Measurements from ENCODE around the gene NR1D2.
"Not testable (repeated sequence)": the region's sequence is repeated elsewhere in the genome, so short reads cannot be mapped to it uniquely, and the experiment has no call there.

Gene NR1D2

DNA sequence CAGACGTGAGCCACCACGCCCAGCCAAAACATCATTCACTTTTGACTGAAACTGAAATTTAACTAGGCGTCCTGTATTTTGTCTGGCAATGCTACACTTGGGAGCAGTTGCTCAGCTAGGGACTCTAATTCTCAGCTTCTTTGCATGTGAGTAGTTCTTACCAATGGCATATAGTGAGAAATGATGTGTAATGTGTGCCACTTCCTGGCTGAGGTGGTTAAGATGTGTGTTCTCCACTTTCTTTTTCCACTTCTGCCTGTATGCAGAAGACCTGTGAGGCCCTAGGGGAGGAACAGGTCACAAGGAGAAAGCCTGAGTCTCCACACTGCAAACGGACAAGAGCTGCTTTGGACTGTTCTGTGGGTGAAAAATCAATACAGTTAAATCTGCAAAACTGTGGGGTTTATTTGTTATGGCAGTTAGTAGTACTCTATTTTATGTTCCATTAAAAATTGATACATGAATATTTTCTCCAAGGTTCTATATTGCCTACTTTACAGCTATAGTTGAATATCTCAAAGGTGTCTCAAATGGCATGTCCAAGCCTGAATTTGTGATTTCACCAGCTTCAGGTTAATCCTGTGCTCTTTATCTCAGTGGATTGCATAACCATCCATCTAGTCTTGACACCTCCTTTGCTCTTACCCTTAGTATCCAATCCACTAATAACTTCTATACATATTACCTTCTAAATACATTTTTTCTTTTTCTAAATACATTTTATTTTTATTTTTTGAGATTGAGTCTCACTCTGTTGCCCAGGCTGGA is 59.3 kb downstream of the NR1D2 start:
- no peak overlapping the region for H3K27ac ChIP-seq
- TF ChIP-seq, protein P1, sequence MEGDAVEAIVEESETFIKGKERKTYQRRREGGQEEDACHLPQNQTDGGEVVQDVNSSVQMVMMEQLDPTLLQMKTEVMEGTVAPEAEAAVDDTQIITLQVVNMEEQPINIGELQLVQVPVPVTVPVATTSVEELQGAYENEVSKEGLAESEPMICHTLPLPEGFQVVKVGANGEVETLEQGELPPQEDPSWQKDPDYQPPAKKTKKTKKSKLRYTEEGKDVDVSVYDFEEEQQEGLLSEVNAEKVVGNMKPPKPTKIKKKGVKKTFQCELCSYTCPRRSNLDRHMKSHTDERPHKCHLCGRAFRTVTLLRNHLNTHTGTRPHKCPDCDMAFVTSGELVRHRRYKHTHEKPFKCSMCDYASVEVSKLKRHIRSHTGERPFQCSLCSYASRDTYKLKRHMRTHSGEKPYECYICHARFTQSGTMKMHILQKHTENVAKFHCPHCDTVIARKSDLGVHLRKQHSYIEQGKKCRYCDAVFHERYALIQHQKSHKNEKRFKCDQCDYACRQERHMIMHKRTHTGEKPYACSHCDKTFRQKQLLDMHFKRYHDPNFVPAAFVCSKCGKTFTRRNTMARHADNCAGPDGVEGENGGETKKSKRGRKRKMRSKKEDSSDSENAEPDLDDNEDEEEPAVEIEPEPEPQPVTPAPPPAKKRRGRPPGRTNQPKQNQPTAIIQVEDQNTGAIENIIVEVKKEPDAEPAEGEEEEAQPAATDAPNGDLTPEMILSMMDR (conservative IDR thresholded peaks at IDR 0.05) = no peak

DNA sequence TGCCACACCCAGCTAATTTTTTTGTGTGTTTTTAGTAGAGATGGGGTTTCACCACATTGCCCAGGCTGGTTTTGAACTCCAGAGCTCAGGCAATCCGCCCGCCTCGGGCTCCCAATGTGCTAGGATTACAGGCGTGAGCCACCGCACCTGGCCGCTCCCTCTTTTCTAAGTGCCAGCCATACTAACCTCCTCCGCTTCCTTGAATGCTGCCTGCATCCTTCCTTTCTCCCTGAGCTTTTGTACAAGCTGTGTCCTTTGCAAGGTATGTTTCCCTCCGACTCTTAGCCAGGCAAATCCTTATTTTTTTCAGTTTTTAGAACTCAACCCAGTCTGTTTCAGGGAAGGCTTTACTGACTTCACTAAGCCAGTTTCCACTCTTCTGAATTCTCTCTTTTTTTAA is 60.6 kb downstream of the NR1D2 start:
- TF ChIP-seq, protein P1 (conservative IDR thresholded peaks at IDR 0.05) = no peak
- no peak overlapping the region for H3K27ac ChIP-seq

GRCh38 chr3:24010834-24011233 is 65.7 kb downstream of the NR1D2 start:
- H3K27ac ChIP-seq = not testable (repeated sequence)

DNA sequence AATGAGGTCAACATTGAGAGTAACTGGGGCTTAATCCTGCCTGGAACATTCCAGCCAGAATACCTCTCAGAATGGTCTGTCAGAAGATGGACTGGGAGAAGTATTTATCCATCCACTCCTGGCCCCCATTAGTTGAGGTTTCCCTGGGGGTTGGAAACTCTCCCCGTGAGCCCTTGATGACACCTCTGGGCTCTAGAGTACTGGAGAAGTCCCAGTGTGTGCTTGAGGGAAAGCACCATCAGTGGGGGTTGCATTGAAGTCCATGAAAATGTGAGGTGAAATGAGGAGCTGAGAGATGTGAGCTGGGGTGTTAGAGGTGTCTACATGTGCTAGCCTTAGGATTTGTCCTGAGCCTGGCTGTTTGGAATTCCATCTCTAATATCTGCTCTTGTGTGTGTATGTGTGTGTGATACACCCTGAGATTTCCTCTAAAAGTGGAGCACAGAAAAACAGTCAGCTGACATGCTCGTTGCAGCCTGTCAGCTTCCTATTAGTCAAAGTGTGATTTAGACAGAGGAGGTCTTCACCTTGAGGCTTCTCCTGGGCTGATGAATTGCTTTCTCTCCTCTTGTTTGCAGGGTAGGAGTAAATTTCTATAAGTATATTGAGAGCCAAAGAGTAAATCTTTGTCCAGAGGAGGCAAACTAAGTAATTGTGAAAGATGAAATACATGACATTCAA is 67.6 kb downstream of the NR1D2 start:
- no peak overlapping the region for H3K27ac ChIP-seq
- TF ChIP-seq, protein P1 (conservative IDR thresholded peaks at IDR 0.05) = no peak

DNA sequence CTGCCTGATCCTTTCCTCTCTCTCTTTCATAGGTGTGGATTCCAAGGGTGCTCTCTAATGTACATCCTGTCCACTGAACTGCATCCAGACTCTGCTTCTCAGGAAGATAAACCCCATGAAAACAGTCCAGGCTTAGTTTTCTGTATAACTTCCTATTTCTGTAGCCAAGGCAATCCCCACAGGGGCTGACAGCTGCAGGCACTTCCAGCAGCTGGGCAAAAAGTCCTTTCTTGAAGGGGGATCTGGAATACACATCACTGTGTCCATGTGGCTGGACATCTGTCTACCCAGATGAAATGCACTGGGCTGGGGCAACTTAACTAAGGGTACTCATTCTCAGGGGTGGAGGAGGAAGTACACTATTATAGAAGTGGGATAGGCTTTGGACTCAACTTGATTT is 72.2 kb downstream of the NR1D2 start:
- TF ChIP-seq, protein P1 (conservative IDR thresholded peaks at IDR 0.05) = no peak
- H3K27ac ChIP-seq = no peak overlapping the region

DNA sequence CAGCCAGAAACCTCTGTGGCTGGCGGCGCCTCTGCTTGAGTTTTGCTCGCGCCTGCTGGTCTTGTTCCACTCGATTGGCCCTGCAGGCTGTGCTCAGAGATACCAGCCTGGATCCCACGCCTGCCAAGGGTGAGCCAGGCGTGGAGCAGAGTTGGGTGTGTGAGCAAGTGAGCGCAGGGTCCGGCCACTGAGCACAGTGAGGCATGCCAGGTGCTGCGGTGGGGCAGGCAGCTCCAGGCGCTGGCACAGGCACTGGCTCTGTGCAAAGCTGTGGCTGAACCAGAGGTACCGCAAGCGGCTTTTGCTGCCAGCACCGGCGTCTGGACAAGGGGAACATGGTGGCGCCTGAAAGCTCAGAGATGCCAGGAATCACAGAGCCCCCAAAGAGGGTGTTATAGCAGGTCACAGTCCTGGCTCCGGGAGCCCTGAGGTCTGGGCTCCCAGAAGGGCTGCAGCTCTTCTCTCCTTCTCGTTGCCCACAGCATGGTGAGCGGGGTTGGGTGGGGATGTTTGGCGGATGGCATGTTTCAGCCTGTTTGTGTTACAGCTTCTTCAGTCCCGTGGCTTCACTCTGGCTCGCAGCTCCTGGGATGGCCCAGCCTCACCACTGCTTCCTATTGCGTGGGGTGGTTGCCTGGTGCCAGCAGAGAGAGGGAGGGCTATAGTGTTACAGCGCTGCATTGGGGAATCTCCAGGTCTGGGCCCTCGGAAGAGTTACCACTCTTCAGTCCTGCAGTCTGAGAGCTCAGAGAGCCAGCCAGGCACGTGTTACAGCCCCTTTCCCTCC is 73.9 kb downstream of the NR1D2 start:
- H3K27ac ChIP-seq = no peak overlapping the region
- TF ChIP-seq, protein P1 (conservative IDR thresholded peaks at IDR 0.05) = no peak

DNA sequence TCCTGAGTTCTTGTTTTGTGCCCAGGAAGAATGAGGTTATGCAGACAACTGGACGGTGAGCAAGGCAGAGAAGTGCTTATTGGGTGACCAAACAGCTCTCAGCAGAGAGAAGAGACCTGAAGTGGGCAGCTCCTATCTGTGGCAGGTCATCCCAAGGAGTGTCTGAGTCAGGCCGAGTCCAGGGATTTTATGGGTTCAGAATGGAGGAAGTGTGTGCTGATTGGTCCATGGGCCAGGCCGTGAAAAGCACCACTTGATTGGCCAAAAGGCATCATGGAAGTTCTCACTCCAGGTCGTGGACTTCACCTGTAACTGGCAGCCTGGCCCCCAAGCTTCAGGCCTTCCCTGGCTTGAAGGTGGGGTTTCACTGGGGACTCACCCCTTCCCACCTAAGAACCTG is 74.5 kb downstream of the NR1D2 start:
- TF ChIP-seq, protein P1 (conservative IDR thresholded peaks at IDR 0.05) = no peak
- H3K27ac ChIP-seq = no peak overlapping the region

All from VCaP (cell line).